Activated naive CD8-positive, alpha-beta T cell treated with anti-CD3 and anti-CD28 coated beads, Interleukin-2, amount 10 ng/mL, durations not matched to agents 7 days and 5 days (primary cell): ENCODE data around the gene S100A8. TPM values are rescaled to one million over a fixed set of nuclear protein-coding genes. Genes with fewer than 3 reads are reported as not detected.

Experiments
- total RNA-seq, 2 experiments: library from RNA; stranded (reverse); gene quantifications; one replicate each; pipeline ENCODE4 v1.2.3, GENCODE V29; 2021

The S100A8 gene
- total RNA-seq, 2 experiments from 2014 or later: 0.94 to 1.2 TPM

Other genes starting within 250 kb of the S100A8 start
- gene SPRR2G, start 240.2 kb downstream of the S100A8 start, total RNA-seq: not detected
- not detected for gene LELP1, start 187.6 kb downstream of the S100A8 start, total RNA-seq
- gene PRR9, start 173.5 kb downstream of the S100A8 start, total RNA-seq: not detected
- gene LORICRIN, start 131.4 kb downstream of the S100A8 start, total RNA-seq: not detected
- not detected for gene PGLYRP3, start 78.1 kb downstream of the S100A8 start, total RNA-seq
- not detected for gene PGLYRP4, start 42.2 kb downstream of the S100A8 start, total RNA-seq
- gene S100A9, start 33.2 kb downstream of the S100A8 start, total RNA-seq: 1 to 10 TPM; 4.5 to 4.8 TPM
- not detected for gene S100A12, start 15.5 kb downstream of the S100A8 start, total RNA-seq
- gene S100A7A, start 25.4 kb upstream of the S100A8 start, total RNA-seq: not detected
- gene S100A7, start 69.6 kb upstream of the S100A8 start, total RNA-seq: not detected
- gene S100A6, start 144.9 kb upstream of the S100A8 start, total RNA-seq: 100 to 1,000 TPM; 365 to 373 TPM
- 1 to 10 TPM; 2.2 to 2.7 TPM for gene S100A5, start 149.9 kb upstream of the S100A8 start, total RNA-seq
- 100 to 1,000 TPM; 385 to 394 TPM for gene S100A4, start 154.7 kb upstream of the S100A8 start, total RNA-seq
- not detected for gene S100A3, start 158.2 kb upstream of the S100A8 start, total RNA-seq
- not detected for gene S100A2, start 174.8 kb upstream of the S100A8 start, total RNA-seq
- not detected for gene S100A16, start 222.1 kb upstream of the S100A8 start, total RNA-seq
- gene S100A14, start 225.3 kb upstream of the S100A8 start, total RNA-seq: not detected
- 1 to 10 TPM; 4.8 to 5.3 TPM for gene S100A13, start 236.4 kb upstream of the S100A8 start, total RNA-seq
- gene S100A1, start 237.4 kb upstream of the S100A8 start, total RNA-seq: not detected
- 100 to 1,000 TPM in 1 of 2 experiments, 10 to 100 TPM in 1; 98.1 to 105 TPM for gene CHTOP, start 243.0 kb upstream of the S100A8 start, total RNA-seq